BLaER1 (cell line): ENCODE results near the gene MRPS18B.
A peak's percentile ranks its signal among the peaks of the same experiment; 100 is the strongest.

Experiments used
- H3K27ac ChIP-seq: shearing (Covaris generic); formaldehyde crosslinking; 2 replicates; pipeline ENCODE4 v1.8.1; 2022
- H3K27me3 ChIP-seq: shearing (Covaris generic); formaldehyde crosslinking; 2 replicates; pipeline ENCODE4 v1.8.1; 2022
- H3K36me3 ChIP-seq: shearing (Covaris generic); formaldehyde crosslinking; 2 replicates; pipeline ENCODE4 v1.8.1; 2022
- H3K4me1 ChIP-seq: shearing (Covaris generic); formaldehyde crosslinking; 2 replicates; pipeline ENCODE4 v1.8.1; 2022
- H3K4me2 ChIP-seq: shearing (Covaris generic); formaldehyde crosslinking; 2 replicates; pipeline ENCODE4 v1.8.1; 2022
- H3K4me3 ChIP-seq: shearing (Covaris generic); formaldehyde crosslinking; 2 replicates; pipeline ENCODE4 v1.8.1; 2022
- H3K9ac ChIP-seq: shearing (Covaris generic); formaldehyde crosslinking; 2 replicates; pipeline ENCODE4 v1.8.1; 2022
- H3K9me3 ChIP-seq: shearing (Covaris generic); formaldehyde crosslinking; 2 replicates; pipeline ENCODE4 v1.8.1; 2022
- H4K20me1 ChIP-seq: shearing (Covaris generic); formaldehyde crosslinking; 2 replicates; pipeline ENCODE4 v1.8.1; 2022
- Cebpa-rat ChIP-seq: shearing (Covaris generic); IDR thresholded peaks from 2 replicates; pipeline ENCODE4 v1.8.1; 2022

The MRPS18B gene

GRCh38 chr6:30601815-30602641 is 15.6 kb upstream of the MRPS18B start:
- Histone ChIP-seq H3K27me3 (no peaks in the 10 kb centered on the region), H3K9ac (peak overlapping the region; percentile 66; the same call in 1 of the 2 replicates), H3K4me1 (peaks cover 86% of the 10 kb centered on the region), H4K20me1 (peaks cover 52% of the 10 kb centered on the region), H3K9me3 (no peaks in the 10 kb centered on the region), H3K4me2 (peak overlapping the region; percentile 93), H3K36me3 (peaks cover 92% of the 10 kb centered on the region), H3K4me3 (peak overlapping the region; percentile 47), H3K27ac (peak overlapping the region; percentile 76)
- no peak for TF ChIP-seq Cebpa-rat

- H3K4me1 ChIP-seq = peaks cover 96% of the 10 kb centered on the region
- peak overlapping the region; percentile 57 for H3K9ac ChIP-seq
- no peak for TF ChIP-seq Cebpa-rat
- H4K20me1 ChIP-seq = peaks cover 69% of the 10 kb centered on the region
- peak overlapping the region; percentile 76 for H3K27ac ChIP-seq
- no peaks in the 10 kb centered on the region for H3K27me3 ChIP-seq
- no peaks in the 10 kb centered on the region for H3K9me3 ChIP-seq
- H3K4me3 ChIP-seq = peak overlapping the region; percentile 47
- H3K4me2 ChIP-seq = peak overlapping the region; percentile 93
- H3K36me3 ChIP-seq = peaks cover 94% of the 10 kb centered on the region
These were observed 13.7 kb upstream of the MRPS18B start for GRCh38 chr6:30603961-30604360.

- Histone ChIP-seq H3K9ac (no peak overlapping the region), H4K20me1 (peaks cover 84% of the 10 kb centered on the region)
These were observed 7.6 kb upstream of the MRPS18B start for GRCh38 chr6:30610065-30610464.

GRCh38 chr6:30611150-30611855 is 6.3 kb upstream of the MRPS18B start:
- Histone ChIP-seq H3K9ac (no peak overlapping the region), H3K36me3 (peaks cover 68% of the 10 kb centered on the region), H3K27ac (peak overlapping the region; percentile 23; the same call in 1 of the 2 replicates), H3K4me2 (peak overlapping the region; percentile 94; the same call in 1 of the 2 replicates), H4K20me1 (peaks cover 71% of the 10 kb centered on the region), H3K27me3 (no peaks in the 10 kb centered on the region), H3K9me3 (no peaks in the 10 kb centered on the region), H3K4me3 (no peak overlapping the region), H3K4me1 (peaks cover 83% of the 10 kb centered on the region)
- TF ChIP-seq Cebpa-rat = no peak

More at GRCh38 chr6:30610065-30610464, 7.6 kb upstream of the MRPS18B start:
- peaks cover 96% of the 10 kb centered on the region for H3K4me1 ChIP-seq
- peak overlapping the region; percentile 94; the same call in 1 of the 2 replicates for H3K4me2 ChIP-seq
- no peaks in the 10 kb centered on the region for H3K27me3 ChIP-seq
- no peaks in the 10 kb centered on the region for H3K9me3 ChIP-seq
- H3K36me3 ChIP-seq = peaks cover 75% of the 10 kb centered on the region
- no peak overlapping the region for H3K27ac ChIP-seq
- no peak for TF ChIP-seq Cebpa-rat
- no peak overlapping the region for H3K4me3 ChIP-seq

GRCh38 chr6:30611856-30612194 is 5.8 kb upstream of the MRPS18B start:
- H3K4me1 ChIP-seq = peaks cover 78% of the 10 kb centered on the region
- no peaks in the 10 kb centered on the region for H3K9me3 ChIP-seq
- no peak overlapping the region for H3K9ac ChIP-seq
- H3K4me2 ChIP-seq = peak overlapping the region; percentile 94
- H4K20me1 ChIP-seq = peaks cover 66% of the 10 kb centered on the region
- H3K4me3 ChIP-seq = no peak overlapping the region
- no peak for TF ChIP-seq Cebpa-rat
- peaks cover 69% of the 10 kb centered on the region for H3K36me3 ChIP-seq
- H3K27ac ChIP-seq = no peak overlapping the region
- H3K27me3 ChIP-seq = no peaks in the 10 kb centered on the region

GRCh38 chr6:30612213-30612612 is 5.4 kb upstream of the MRPS18B start:
- Histone ChIP-seq H3K4me1 (peaks cover 74% of the 10 kb centered on the region), H3K27me3 (no peaks in the 10 kb centered on the region), H4K20me1 (peaks cover 66% of the 10 kb centered on the region), H3K36me3 (peaks cover 70% of the 10 kb centered on the region), H3K9ac (no peak overlapping the region), H3K27ac (peak overlapping the region; percentile 98; the same call in 1 of the 2 replicates), H3K9me3 (no peaks in the 10 kb centered on the region), H3K4me3 (no peak overlapping the region), H3K4me2 (peak overlapping the region; percentile 94)
- TF ChIP-seq Cebpa-rat = no peak

GRCh38 chr6:30612687-30613248 is 4.9 kb upstream of the MRPS18B start:
- peaks cover 62% of the 10 kb centered on the region for H4K20me1 ChIP-seq
- peak overlapping the region; percentile 94 for H3K4me2 ChIP-seq
- H3K36me3 ChIP-seq = peaks cover 66% of the 10 kb centered on the region
- no peak for TF ChIP-seq Cebpa-rat
- H3K9me3 ChIP-seq = no peaks in the 10 kb centered on the region
- no peaks in the 10 kb centered on the region for H3K27me3 ChIP-seq
- H3K27ac ChIP-seq = peak overlapping the region; percentile 98
- H3K4me1 ChIP-seq = peaks cover 69% of the 10 kb centered on the region
- no peak overlapping the region for H3K4me3 ChIP-seq
- H3K9ac ChIP-seq = peak overlapping the region; percentile 99

GRCh38 chr6:30613251-30614043 is 4.2 kb upstream of the MRPS18B start:
- Histone ChIP-seq H3K4me1 (peaks cover 65% of the 10 kb centered on the region), H4K20me1 (peaks cover 55% of the 10 kb centered on the region), H3K36me3 (peaks cover 59% of the 10 kb centered on the region), H3K27me3 (no peaks in the 10 kb centered on the region), H3K4me2 (peak overlapping the region; percentile 94), H3K9ac (peak overlapping the region; percentile 99), H3K4me3 (peak overlapping the region; percentile 82), H3K9me3 (no peaks in the 10 kb centered on the region), H3K27ac (peak overlapping the region; percentile 98)
- no peak for TF ChIP-seq Cebpa-rat
